ENCODE results near the gene SAMD14. TPM values are rescaled to one million over a fixed set of nuclear protein-coding genes. Genes with fewer than 3 reads are reported as not detected.

Gene SAMD14
- total and polyA plus RNA-seq, 7 experiments from 2014 or later, result 0.70 to 0.78 TPM; not detected in 5

GRCh38 chr17:50127697-50128361 lies 2.1 kb downstream of the SAMD14 start:
- no peaks in the 10 kb centered on the region for H3K9me3 ChIP-seq (ENCODE audit: control insufficient read depth in 2 of 3, low read length in 3 of 3)
- H3K4me1 Mint-ChIP-seq, result peaks cover 19 to 39% (median 24%) of the 10 kb centered on the region in 7 donors
- POLR2A ChIA-PET, result no interaction called here
- H3K4me1 ChIP-seq (ENCODE audit: control insufficient read depth in 2 of 2, insufficient read depth in 2 of 2, low read length in 2 of 2), result peaks cover 8 to 12% of the 10 kb centered on the region in 2 donors
- no peak overlapping the region for H3K4me3 ChIP-seq (ENCODE audit: low read length)
- DNase-seq (no peak), ATAC-seq (no peak)
- H3K27ac ChIP-seq (ENCODE audit: low read depth, low read length), result no peak overlapping the region
- peaks cover 5 to 43% (median 10%) of the 10 kb centered on the region in 5 donors for H3K27me3 Mint-ChIP-seq
- intact Hi-C loops (cut with micrococcal nuclease), result no loop called here
- no peaks in the 10 kb centered on the region for H3K36me3 ChIP-seq (ENCODE audit: control insufficient read depth in 2 of 3, insufficient read depth in 3 of 3, low read length in 3 of 3)
- peaks cover 0 to 4% of the 10 kb centered on the region in 2 donors for H3K27me3 ChIP-seq (ENCODE audit: control insufficient read depth in 2 of 2, insufficient read depth in 2 of 2, low read length in 2 of 2)
- peaks cover 0 to 7% (median 0%) of the 10 kb centered on the region in 5 donors for H3K36me3 Mint-ChIP-seq
- no peak overlapping the region for H3K27ac Mint-ChIP-seq
- H3K9me3 Mint-ChIP-seq, result peaks cover 0 to 9% (median 0%) of the 10 kb centered on the region in 11 donors
- H3K4me3 Mint-ChIP-seq, result peak overlapping the region in 2 of 10 donors; percentile 7 to 74
- CTCF ChIA-PET, result interaction anchor here (0.7 kb wide), 1 partner anchor 34 kb away, joined by 3 read pairs; no protein-coding TSS in a partner anchor

GRCh38 chr17:50125420-50125997 lies 4.5 kb downstream of the SAMD14 start:
- Mint-ChIP-seq H3K9me3 (peaks cover 0 to 8% (median 0%) of the 10 kb centered on the region in 11 donors), H3K4me3 (no peak overlapping the region), H3K4me1 (peaks cover 6 to 18% (median 10%) of the 10 kb centered on the region in 7 donors), H3K36me3 (peaks cover 0 to 2% (median 0%) of the 10 kb centered on the region in 5 donors), H3K27ac (no peak overlapping the region), H3K27me3 (peaks cover 4 to 58% (median 17%) of the 10 kb centered on the region in 5 donors)
- DNase-seq, result no peak
- H3K36me3 ChIP-seq (ENCODE audit: control insufficient read depth in 2 of 3, insufficient read depth in 3 of 3, low read length in 3 of 3), result no peaks in the 10 kb centered on the region
- peaks cover 4% of the 10 kb centered on the region in 2 donors for H3K4me1 ChIP-seq (ENCODE audit: control insufficient read depth in 2 of 2, insufficient read depth in 2 of 2, low read length in 2 of 2)
- POLR2A ChIA-PET, result no interaction called here
- H3K27me3 ChIP-seq (ENCODE audit: control insufficient read depth in 2 of 2, insufficient read depth in 2 of 2, low read length in 2 of 2), result peaks cover 0 to 4% of the 10 kb centered on the region in 2 donors
- no peak for ATAC-seq
- no peak overlapping the region for H3K4me3 ChIP-seq (ENCODE audit: low read length)
- no peaks in the 10 kb centered on the region for H3K9me3 ChIP-seq (ENCODE audit: control insufficient read depth in 2 of 3, low read length in 3 of 3)
- no peak overlapping the region for H3K27ac ChIP-seq (ENCODE audit: low read depth, low read length)
- CTCF ChIA-PET, result interaction anchor here (0.6 to 0.7 kb wide), 2 partner anchors 25 to 140 kb away, joined by 3 read pairs; partner anchors contain the start of gene PPP1R9B
- intact Hi-C loops (cut with micrococcal nuclease), result no loop called here

- ChIA-PET CTCF (interaction anchor here (0.7 to 1.0 kb wide), 2 partner anchors 15 to 30 kb away, joined by 3 read pairs; no protein-coding TSS in a partner anchor), POLR2A (interaction anchor here (1.0 kb wide), 1 partner anchor 12 kb away, joined by 3 read pairs; no protein-coding TSS in a partner anchor)
- H3K4me1 Mint-ChIP-seq, result peaks cover 4 to 14% (median 9%) of the 10 kb centered on the region in 7 donors
- H3K27me3 ChIP-seq (ENCODE audit: control insufficient read depth in 2 of 2, insufficient read depth in 2 of 2, low read length in 2 of 2), result peaks cover 0 to 4% of the 10 kb centered on the region in 2 donors
- intact Hi-C loops (cut with micrococcal nuclease), result no loop called here
- no peak overlapping the region for H3K27ac Mint-ChIP-seq
- no peak for DNase-seq
- H3K9me3 ChIP-seq (ENCODE audit: control insufficient read depth in 2 of 3, low read length in 3 of 3), result no peaks in the 10 kb centered on the region
- peaks cover 0 to 4% of the 10 kb centered on the region in 2 donors for H3K4me1 ChIP-seq (ENCODE audit: control insufficient read depth in 2 of 2, insufficient read depth in 2 of 2, low read length in 2 of 2)
- no peaks in the 10 kb centered on the region for H3K36me3 ChIP-seq (ENCODE audit: control insufficient read depth in 2 of 3, insufficient read depth in 3 of 3, low read length in 3 of 3)
- ATAC-seq, result no peak
- H3K27ac ChIP-seq (ENCODE audit: low read depth, low read length), result no peak overlapping the region
- H3K9me3 Mint-ChIP-seq, result peaks cover 0 to 8% (median 0%) of the 10 kb centered on the region in 11 donors
- H3K27me3 Mint-ChIP-seq, result peaks cover 15 to 68% (median 18%) of the 10 kb centered on the region in 5 donors
- peaks cover 0 to 2% (median 0%) of the 10 kb centered on the region in 5 donors for H3K36me3 Mint-ChIP-seq
- no peak overlapping the region for H3K4me3 ChIP-seq (ENCODE audit: low read length)
- no peak overlapping the region for H3K4me3 Mint-ChIP-seq
These were observed 6.2 kb downstream of the SAMD14 start for GRCh38 chr17:50123649-50124349.

GRCh38 chr17:50122945-50123344 lies 7.0 kb downstream of the SAMD14 start:
- Mint-ChIP-seq H3K4me1 (peaks cover 0 to 5% (median 3%) of the 10 kb centered on the region in 7 donors), H3K27me3 (peaks cover 18 to 68% (median 19%) of the 10 kb centered on the region in 5 donors), H3K27ac (no peak overlapping the region), H3K9me3 (peaks cover 0 to 5% (median 0%) of the 10 kb centered on the region in 11 donors), H3K4me3 (no peak overlapping the region), H3K36me3 (no peaks in the 10 kb centered on the region)
- no peak overlapping the region for H3K27ac ChIP-seq (ENCODE audit: low read depth, low read length)
- H3K9me3 ChIP-seq (ENCODE audit: control insufficient read depth in 2 of 3, low read length in 3 of 3), result no peaks in the 10 kb centered on the region
- ATAC-seq (no peak), DNase-seq (no peak)
- H3K27me3 ChIP-seq (ENCODE audit: control insufficient read depth in 2 of 2, insufficient read depth in 2 of 2, low read length in 2 of 2), result no peaks in the 10 kb centered on the region
- intact Hi-C loops (cut with micrococcal nuclease), result no loop called here
- ChIA-PET POLR2A (interaction anchor here (1.0 kb wide), 1 partner anchor 11 kb away, joined by 3 read pairs; no protein-coding TSS in a partner anchor), CTCF (interaction anchor here (0.6 to 1.0 kb wide), 4 partner anchors 16 to 93 kb away, joined by 3 read pairs; no protein-coding TSS in a partner anchor)
- no peaks in the 10 kb centered on the region for H3K4me1 ChIP-seq (ENCODE audit: control insufficient read depth in 2 of 2, insufficient read depth in 2 of 2, low read length in 2 of 2)
- H3K36me3 ChIP-seq (ENCODE audit: control insufficient read depth in 2 of 3, insufficient read depth in 3 of 3, low read length in 3 of 3), result no peaks in the 10 kb centered on the region
- H3K4me3 ChIP-seq (ENCODE audit: low read length), result no peak overlapping the region

- intact Hi-C loops (cut with micrococcal nuclease), result no loop called here
- H3K27me3 ChIP-seq (ENCODE audit: control insufficient read depth in 2 of 2, insufficient read depth in 2 of 2, low read length in 2 of 2), result peaks cover 4 to 9% of the 10 kb centered on the region in 2 donors
- CTCF ChIA-PET, result interaction anchor here (1.0 kb wide), 1 partner anchor 49 kb away, joined by 3 read pairs; no protein-coding TSS in a partner anchor
- H3K36me3 ChIP-seq (ENCODE audit: control insufficient read depth in 2 of 3, insufficient read depth in 3 of 3, low read length in 3 of 3), result no peaks in the 10 kb centered on the region
- Mint-ChIP-seq H3K9me3 (peaks cover 0 to 7% (median 0%) of the 10 kb centered on the region in 11 donors), H3K4me3 (no peak overlapping the region), H3K27ac (no peak overlapping the region), H3K27me3 (peaks cover 18 to 74% (median 26%) of the 10 kb centered on the region in 5 donors), H3K36me3 (no peaks in the 10 kb centered on the region), H3K4me1 (peaks cover 0 to 9% (median 7%) of the 10 kb centered on the region in 7 donors)
- ATAC-seq, result no peak
- DNase-seq, result no peak
- POLR2A ChIA-PET, result no interaction called here
- H3K9me3 ChIP-seq (ENCODE audit: control insufficient read depth in 2 of 3, low read length in 3 of 3), result no peaks in the 10 kb centered on the region
- H3K27ac ChIP-seq (ENCODE audit: low read depth, low read length), result no peak overlapping the region
- H3K4me1 ChIP-seq (ENCODE audit: control insufficient read depth in 2 of 2, insufficient read depth in 2 of 2, low read length in 2 of 2), result peaks cover 0 to 4% of the 10 kb centered on the region in 2 donors
- H3K4me3 ChIP-seq (ENCODE audit: low read length), result no peak overlapping the region
These were observed 9.3 kb downstream of the SAMD14 start for GRCh38 chr17:50120475-50121253.

GRCh38 chr17:50118828-50119218 lies 11.1 kb downstream of the SAMD14 start:
- no peaks in the 10 kb centered on the region for H3K36me3 ChIP-seq (ENCODE audit: control insufficient read depth in 2 of 3, insufficient read depth in 3 of 3, low read length in 3 of 3)
- peaks cover 24 to 76% (median 32%) of the 10 kb centered on the region in 5 donors for H3K27me3 Mint-ChIP-seq
- peaks cover 4 to 9% of the 10 kb centered on the region in 2 donors for H3K27me3 ChIP-seq (ENCODE audit: control insufficient read depth in 2 of 2, insufficient read depth in 2 of 2, low read length in 2 of 2)
- ChIA-PET CTCF (interaction anchor here (1.7 kb wide), 1 partner anchor 25 kb away, joined by 6 read pairs; no protein-coding TSS in a partner anchor), POLR2A (interaction anchor here (0.7 kb wide), 1 partner anchor 27 kb away, joined by 4 read pairs; no protein-coding TSS in a partner anchor)
- no peaks in the 10 kb centered on the region for H3K36me3 Mint-ChIP-seq
- H3K27ac Mint-ChIP-seq, result no peak overlapping the region
- H3K9me3 Mint-ChIP-seq, result peaks cover 0 to 5% (median 0%) of the 10 kb centered on the region in 11 donors
- H3K4me1 ChIP-seq (ENCODE audit: control insufficient read depth in 2 of 2, insufficient read depth in 2 of 2, low read length in 2 of 2), result peaks cover 0 to 4% of the 10 kb centered on the region in 2 donors
- no peak for ATAC-seq
- H3K27ac ChIP-seq (ENCODE audit: low read depth, low read length), result no peak overlapping the region
- intact Hi-C loops (cut with micrococcal nuclease), result no loop called here
- no peak for DNase-seq
- no peak overlapping the region for H3K4me3 ChIP-seq (ENCODE audit: low read length)
- peaks cover 7 to 18% (median 13%) of the 10 kb centered on the region in 7 donors for H3K4me1 Mint-ChIP-seq
- peak overlapping the region in 1 of 10 donors; percentile 20 for H3K4me3 Mint-ChIP-seq
- H3K9me3 ChIP-seq (ENCODE audit: control insufficient read depth in 2 of 3, low read length in 3 of 3), result no peaks in the 10 kb centered on the region

All from naive thymus-derived CD4-positive, alpha-beta T cell (primary cell).